GM20000 (cell line): ENCODE results near the gene OR2L2.

ENCODE experiments used
- DNase-seq: peaks from one replicate; pipeline ENCODE4 v3.0.0; 2012; ENCODE audit warnings: low spot score
- TF ChIP-seq, protein P1 (sequence below): IDR thresholded peaks from 2 replicates; pipeline ENCODE4 v1.5.1; 2012; ENCODE audit warnings: mild to moderate bottlenecking, control low read depth; ENCODE audit errors: extremely low read depth, missing control alignments

OR2L2 gene, protein sequence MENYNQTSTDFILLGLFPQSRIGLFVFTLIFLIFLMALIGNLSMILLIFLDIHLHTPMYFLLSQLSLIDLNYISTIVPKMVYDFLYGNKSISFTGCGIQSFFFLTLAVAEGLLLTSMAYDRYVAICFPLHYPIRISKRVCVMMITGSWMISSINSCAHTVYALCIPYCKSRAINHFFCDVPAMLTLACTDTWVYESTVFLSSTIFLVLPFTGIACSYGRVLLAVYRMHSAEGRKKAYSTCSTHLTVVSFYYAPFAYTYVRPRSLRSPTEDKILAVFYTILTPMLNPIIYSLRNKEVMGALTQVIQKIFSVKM

DNA sequence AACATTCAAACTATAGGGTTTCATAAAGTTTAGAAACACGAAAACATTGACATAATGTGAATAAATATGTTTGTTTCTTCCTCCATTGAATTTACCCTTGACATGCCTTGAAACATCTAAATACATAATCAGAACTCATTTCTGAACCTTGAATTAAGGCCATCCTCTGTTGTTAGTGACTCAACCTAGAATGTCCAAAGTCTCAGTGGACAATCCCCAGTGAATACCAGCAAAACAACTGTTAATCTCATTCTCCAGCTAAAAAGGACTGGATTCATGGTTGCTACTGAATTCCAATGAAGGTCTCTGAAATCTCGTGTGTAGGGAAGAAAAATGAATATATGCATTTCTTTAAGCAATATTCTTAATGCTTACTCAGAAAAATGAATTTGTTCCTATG lies at the start of gene OR2L2:
Gene OR2L2, plus strand, starts transcription at position 301 of the 400 bp plus-strand sequence. CDS start 8,198 bp downstream, outside the sequence.
- TF ChIP-seq, protein P1, sequence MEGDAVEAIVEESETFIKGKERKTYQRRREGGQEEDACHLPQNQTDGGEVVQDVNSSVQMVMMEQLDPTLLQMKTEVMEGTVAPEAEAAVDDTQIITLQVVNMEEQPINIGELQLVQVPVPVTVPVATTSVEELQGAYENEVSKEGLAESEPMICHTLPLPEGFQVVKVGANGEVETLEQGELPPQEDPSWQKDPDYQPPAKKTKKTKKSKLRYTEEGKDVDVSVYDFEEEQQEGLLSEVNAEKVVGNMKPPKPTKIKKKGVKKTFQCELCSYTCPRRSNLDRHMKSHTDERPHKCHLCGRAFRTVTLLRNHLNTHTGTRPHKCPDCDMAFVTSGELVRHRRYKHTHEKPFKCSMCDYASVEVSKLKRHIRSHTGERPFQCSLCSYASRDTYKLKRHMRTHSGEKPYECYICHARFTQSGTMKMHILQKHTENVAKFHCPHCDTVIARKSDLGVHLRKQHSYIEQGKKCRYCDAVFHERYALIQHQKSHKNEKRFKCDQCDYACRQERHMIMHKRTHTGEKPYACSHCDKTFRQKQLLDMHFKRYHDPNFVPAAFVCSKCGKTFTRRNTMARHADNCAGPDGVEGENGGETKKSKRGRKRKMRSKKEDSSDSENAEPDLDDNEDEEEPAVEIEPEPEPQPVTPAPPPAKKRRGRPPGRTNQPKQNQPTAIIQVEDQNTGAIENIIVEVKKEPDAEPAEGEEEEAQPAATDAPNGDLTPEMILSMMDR: no peak

DNA sequence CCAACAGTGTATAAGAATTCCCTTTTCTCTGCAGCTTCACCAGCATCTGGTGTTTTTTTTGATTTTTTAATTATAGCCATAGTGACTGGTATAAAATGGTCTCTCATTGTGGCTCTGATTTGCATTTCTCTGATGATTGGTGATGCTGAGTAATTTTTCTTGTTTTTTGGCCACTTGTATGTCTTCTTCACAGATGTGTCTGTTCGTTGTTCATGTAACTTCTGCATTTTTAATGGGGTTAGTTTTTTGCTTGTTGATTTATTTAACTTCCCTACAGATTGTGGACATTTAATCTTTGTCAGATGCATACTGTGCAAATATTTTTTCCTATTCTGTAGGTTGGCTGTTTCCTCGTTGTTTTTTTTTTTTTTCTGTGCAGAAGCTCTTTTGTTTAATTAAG lies 36.9 kb upstream of the OR2L2 start:
- TF ChIP-seq, protein P1: no peak

More for the DNA sequence above, at the start of gene OR2L2:
- DNase-seq: no peak

DNA sequence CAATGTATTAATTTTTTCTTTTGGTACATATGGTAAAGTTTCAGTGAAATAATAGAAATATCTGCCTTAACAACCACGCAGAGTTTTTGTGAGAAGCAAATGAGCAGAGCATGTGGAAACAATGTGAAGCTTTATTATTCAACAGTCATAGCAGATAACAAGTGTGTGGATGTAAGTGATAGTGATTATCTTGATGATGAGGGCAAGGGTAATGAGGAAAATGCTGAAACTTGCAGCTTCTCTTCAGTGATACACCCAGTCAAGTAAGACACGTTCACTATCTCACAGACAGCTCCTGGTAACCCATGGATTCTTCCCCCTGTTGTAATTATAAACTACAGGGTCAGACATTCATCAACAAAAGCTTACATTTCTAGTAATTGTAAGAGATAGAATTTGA lies 31.1 kb upstream of the OR2L2 start:
- DNase-seq: no peak
- TF ChIP-seq, protein P1: no peak

More for the DNA sequence above, 36.9 kb upstream of the OR2L2 start:
- no peak for DNase-seq

DNA sequence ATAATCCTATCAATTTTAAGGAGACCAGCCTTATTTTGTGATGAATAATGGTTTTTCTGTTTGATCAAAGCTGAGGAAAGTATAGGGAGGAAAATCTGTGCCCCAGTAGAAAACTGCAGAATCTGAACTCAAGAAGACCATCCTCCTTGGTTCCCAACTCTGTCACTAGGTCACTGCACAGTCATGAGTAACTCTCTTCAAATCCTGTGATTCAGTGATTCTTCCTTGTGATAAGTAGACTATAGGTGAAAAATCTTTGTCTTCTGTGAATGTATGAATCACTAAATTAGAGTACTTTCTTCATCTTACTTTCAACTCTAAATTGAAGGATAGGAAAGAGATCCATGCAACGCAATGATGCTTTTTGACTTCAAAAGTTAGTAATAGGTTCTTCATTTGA lies 29.7 kb upstream of the OR2L2 start:
- TF ChIP-seq, protein P1: no peak
- no peak for DNase-seq

DNA sequence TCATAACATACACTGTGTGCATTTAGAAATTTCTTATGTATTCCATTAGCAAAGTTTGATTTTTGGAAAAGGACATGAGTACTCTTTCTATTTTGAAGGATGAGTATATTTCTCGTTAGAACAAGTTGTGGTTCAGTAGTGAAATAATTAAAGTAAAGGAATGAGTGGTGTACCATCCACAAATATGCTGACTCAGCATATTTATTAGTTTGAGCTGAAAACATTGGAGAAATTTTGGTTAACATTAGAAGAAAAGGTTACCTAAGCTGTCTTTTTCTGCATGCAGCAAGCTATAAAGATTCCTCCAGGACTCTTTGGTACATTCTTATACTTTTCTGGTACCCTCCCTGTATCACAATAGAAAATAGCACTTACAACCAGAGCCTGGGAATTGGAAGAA lies 22.1 kb upstream of the OR2L2 start:
- TF ChIP-seq, protein P1: no peak
- DNase-seq: no peak

DNA sequence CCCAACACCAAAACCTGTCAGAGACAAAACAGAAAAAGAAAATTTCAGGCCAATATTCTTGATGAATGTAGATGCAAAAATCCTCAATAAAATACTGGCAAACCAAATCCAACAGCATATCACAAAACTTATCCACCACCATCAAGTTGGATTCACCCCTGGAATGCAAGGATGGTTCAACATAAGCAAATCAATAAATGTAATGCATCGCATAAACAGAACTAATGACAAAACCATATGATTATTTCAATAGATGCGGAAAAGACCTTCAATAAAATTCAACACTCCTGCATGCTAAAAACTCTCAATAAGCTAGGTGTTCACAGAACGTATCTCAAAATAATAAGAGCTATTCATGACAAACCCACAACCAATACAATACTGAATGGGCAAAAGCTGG lies 20.2 kb upstream of the OR2L2 start:
- TF ChIP-seq, protein P1: no peak

DNA sequence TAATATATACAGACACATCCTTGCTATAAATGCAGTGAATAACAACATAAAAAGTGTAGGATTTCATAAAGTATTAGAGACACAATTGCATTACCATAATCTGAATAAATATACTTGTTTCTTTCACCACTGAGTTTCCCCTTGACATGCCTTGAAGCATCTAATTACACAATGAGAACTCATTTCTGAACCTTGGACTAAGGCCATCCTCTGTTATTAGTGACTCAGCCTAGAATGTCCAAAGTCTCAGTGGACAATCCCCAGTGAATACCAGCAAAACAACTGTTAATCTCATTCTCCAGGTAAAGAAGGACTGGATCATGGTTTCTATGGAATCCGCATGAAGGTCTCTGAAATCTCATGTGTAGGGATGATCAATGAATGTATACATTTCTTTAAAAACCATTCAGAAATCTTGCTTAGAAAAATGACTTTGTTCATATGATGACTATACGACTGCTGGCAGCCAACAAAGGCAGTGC lies 16.6 kb upstream of the OR2L2 start, which contains the start of gene OR2L5:
Gene OR2L5, plus strand, starts transcription at position 432 of the 482 bp plus-strand sequence. CDS start 8,288 bp downstream, outside the sequence.
- no peak for DNase-seq

More for the DNA sequence above, 20.2 kb upstream of the OR2L2 start:
- DNase-seq: no peak

More for the DNA sequence above, 16.6 kb upstream of the OR2L2 start, which contains the start of gene OR2L5:
- TF ChIP-seq, protein P1: no peak
